ENCODE measurements around the gene ELMO2.
A peak's percentile ranks its signal among the peaks of the same experiment; 100 is the strongest.

Gene ELMO2, protein sequence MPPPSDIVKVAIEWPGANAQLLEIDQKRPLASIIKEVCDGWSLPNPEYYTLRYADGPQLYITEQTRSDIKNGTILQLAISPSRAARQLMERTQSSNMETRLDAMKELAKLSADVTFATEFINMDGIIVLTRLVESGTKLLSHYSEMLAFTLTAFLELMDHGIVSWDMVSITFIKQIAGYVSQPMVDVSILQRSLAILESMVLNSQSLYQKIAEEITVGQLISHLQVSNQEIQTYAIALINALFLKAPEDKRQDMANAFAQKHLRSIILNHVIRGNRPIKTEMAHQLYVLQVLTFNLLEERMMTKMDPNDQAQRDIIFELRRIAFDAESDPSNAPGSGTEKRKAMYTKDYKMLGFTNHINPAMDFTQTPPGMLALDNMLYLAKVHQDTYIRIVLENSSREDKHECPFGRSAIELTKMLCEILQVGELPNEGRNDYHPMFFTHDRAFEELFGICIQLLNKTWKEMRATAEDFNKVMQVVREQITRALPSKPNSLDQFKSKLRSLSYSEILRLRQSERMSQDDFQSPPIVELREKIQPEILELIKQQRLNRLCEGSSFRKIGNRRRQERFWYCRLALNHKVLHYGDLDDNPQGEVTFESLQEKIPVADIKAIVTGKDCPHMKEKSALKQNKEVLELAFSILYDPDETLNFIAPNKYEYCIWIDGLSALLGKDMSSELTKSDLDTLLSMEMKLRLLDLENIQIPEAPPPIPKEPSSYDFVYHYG

DNA sequence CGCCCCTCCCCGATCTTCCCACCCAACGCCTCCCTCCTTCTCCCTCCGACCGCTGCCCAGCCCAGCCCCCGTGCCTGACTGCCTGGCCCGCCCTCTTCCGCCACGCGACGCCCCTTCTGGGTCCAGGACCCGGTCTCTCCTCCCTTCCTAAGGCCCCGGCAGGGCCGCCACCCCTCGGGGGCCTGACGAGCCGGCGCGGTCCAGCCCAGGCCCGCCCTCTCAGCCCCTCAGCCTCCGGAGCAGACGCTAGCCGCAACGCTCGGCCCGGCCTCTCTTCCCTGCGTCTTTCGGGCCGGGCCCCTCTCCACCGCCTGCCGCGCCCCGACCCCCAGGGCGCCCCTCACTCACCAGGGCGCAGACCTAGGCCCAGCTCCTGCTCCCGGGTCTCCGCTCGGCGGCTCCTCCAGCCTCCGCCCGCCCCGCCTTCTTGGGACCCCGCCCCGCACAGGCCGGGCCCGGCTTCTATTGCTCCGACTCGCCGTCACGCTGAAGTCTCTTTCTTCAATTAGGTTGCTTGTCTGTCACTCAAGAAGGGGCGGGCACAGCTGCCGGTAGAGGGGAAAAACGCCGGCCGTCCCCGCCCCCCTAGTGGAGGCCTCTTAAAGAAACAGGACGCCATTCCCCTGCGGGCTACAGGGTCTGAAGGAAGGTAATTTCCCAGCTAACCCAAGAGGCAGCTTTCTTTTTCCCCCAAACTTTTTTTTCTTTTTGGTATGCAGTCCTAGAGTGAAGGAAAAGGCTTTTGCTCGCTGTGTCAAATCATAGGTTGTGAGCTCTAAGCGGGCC, at the start of gene ELMO2:
ELMO2 (minus strand) TSS at position 416 of the 786 bp plus-strand sequence. CDS start 12,133 bp downstream, outside the sequence.
- peak; percentile 97 for DNase-seq

DNA sequence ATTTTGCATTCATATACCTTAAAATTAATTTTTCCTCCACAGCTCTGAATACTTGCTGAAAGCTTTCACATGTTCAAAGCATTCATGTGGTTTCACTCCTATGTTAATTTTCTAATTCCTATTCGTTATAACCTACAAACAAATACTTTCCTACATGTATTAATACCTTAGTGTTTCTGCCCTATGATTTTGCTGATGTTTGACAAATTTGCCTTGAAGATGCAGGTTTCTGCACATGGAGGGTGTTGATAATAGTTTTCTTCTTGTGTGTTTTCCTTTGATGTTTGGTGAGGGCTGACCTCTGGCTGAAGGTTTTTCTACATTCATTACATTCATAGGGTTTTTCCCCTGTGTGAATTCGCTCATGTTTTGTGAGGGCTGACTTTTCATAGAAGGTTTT, 49.3 kb upstream of the ELMO2 start:
- DNase-seq, result no peak

DNA sequence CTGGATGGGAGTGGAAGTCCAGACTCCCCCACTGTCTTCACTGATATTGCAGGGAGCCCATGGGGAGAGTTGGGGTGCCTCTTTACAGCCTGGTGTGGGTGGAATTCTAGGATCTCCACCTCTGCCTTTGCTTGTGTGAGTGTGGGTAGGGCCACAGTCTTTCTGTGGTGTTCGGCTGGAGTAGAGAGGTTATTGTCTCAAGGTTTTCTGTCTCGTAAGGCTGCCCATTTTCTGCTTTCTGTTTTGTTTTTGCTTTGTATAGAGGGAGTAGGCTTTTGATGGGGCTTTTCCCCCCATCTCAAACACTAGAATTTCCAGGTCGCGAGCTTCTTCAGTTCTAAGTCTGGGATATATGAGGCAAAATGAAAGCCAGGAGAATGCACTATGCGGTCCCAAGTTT, 40.4 kb upstream of the ELMO2 start:
- no peak for DNase-seq

DNA sequence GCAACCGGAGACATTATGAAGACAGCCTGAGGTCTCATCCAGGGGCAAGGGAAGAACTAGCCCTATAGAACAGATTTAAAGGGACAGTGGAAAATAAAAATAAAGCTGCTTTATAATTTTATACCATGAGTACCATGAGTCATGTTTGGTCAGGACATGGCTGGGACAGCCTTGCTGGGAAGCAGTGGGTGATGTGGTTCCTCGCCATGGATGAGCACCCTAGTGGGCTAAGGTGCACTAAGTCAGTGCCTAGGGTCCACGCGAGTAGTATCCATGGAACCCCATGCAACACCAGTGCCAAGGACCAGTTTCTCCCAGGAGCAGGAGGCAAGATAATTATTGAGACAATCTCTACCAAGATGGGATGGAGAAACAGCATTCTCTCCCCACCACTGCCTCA, 33.4 kb upstream of the ELMO2 start:
- no peak for DNase-seq

DNA sequence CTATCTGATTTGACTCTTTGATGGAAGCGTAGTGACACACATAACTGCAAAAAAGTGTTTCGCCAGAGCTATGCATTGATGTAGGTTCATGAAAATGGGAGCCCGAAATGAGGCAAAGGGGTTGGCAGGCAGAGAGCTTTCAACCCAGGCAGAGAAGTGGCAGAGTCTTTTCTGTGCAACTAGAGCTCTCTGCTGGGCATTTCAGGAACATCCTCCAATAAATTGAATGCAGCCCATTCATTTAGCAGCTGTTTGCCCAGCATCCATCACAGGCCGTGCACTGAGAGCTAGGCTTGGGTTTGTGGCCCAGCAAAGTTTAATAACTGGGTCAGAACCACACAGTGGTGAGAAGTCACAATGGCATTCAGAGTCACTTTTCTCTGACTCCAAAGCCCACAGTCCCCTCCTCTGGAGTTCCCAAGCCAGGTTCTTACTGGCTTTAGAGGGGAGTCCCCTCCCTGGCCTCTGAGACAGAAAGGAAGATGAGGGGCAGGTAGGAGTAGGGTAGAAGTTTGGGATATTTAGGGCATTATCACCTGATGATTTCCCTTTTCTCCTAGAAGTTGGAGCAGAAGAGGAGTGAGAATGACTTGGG, 31.8 kb upstream of the ELMO2 start:
- DNase-seq, result no peak

DNA sequence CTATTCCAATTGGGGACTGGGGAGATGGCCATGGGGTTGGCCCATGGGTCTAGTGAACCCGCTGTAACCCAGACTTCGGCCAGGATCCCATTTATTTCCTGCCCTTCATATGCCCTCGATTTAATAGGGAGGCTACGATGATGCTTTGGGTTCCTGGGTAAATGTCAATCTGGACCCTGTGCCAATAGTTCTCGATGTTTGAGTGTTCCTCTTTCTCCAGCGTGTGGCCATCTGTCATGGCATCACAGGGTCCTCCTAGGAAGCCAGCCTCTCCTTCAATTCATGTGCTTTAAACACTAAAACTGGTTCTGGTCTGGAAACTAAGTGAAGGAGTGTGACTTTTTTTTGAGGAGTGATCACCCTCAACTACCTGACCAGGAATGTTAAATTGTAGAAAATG, 28.7 kb upstream of the ELMO2 start:
- no peak for DNase-seq

DNA sequence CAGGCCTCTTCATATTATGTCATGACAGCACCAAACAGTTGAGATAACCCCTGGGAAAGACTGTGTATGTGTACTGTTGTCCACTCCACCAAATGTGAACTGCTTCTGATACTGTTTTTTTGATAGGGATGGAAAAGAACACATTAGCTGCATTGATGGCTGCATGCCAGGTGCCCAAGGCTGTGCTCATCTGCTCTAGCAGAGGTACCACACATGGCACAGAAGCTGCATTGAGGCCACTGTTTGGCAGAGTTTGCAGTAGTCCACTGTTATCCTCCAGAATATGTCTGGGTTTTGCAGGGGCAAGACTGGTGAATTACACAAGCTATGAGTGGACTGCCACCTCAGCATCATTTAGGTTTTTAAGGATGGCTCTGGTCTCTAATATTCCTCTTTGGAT, 28.2 kb upstream of the ELMO2 start:
- no peak for DNase-seq

DNA sequence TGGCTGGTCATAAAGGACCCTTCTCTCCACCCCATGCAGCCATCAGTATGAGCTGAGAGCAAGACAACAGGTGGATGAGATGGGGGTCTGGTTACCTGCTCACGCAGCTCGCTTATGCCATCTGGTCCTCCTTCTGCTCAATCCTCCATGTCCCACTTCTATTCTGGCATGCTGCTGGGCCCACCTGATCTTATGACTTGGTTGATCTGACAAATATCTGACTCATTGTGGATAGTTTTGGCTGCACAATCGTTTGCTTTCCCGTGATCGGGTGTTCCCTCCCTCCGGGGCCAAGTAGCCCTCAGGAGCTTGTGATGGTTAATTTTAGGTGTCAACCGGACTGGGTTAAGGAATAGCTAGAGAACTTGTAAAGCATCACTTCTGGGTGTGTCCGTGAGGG, 26.6 kb upstream of the ELMO2 start:
- no peak for DNase-seq

DNA sequence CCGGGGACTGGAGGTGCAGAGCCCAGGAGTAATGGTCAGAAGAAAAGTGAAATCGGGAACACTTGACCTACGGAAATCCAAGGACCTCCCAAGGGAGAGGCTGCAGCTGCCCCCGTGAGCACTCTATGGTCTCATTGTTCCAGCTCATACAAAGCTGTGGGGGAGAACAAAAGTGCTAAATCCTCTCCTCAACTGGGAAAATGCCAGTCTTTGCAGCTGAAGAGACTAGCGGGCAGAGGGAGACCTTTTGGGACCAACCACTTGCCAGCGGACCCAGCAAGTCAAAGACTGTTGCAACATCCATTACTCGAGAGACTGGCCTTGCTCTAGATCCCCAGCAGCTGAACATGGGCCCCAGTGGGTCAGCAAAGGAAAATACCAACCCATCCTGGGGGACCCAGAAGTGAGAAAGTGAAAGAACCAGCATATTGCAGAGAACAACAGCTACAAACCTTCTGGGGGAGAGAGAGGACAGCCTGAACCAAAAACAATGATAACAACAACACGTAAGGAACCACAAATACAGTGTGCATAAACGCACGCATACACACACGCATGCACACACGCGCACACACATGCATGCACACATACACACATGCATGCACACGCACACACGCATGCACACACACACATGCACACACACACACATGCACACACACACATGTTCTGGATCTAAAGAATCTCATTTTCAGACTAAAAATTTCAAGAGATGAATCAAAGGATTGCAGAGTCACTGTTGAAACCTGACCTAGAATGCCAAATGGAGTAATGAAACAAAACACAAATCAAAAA, 24.7 kb upstream of the ELMO2 start:
- no peak for DNase-seq

DNA sequence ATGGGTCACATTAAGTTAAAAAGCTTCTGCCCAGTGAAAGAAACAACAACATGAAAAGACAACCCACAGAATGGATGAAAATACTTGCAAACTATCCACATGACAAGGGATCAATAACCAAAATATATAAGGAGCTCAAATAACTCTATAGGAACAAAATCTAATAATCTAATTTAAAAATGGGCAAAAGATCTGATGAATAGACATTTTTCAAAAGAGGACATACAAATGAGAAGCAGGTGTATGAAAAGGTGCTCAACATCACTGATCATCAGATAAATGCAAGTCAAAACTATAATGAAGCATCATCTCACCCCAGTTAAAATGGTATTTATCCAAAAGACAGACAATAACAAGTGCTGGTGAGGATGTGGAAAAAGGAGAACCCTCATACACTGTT, 21.0 kb upstream of the ELMO2 start:
- DNase-seq, result no peak

DNA sequence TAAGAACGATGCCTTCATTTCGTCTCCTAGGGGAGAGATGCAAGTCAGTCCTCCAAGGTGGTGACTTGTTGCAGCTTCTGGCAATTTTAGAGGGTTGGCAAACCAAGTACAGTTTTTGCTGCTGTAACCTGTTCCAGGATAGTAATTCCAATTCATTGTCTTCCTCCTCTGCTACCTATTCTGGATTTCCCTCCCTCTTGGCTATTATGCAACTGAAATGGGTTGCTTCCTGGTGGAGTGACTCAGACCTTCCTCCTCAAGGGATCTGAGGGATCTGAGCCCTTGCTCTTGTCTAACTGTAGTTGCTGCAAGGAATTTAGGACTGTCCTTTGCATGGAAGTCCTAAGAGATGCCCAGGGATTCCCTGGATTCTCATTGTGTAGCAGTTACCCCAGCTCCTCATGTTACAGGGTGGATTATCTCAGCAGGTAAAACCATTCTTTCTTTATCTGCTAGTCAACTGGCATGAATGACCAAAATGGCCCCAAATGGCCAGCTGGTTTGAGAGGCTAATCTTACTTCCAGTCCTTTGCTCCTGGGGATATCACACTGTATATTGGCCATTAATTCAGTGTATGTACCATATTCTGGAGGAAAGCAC, 17.6 kb upstream of the ELMO2 start:
- no peak for DNase-seq

DNA sequence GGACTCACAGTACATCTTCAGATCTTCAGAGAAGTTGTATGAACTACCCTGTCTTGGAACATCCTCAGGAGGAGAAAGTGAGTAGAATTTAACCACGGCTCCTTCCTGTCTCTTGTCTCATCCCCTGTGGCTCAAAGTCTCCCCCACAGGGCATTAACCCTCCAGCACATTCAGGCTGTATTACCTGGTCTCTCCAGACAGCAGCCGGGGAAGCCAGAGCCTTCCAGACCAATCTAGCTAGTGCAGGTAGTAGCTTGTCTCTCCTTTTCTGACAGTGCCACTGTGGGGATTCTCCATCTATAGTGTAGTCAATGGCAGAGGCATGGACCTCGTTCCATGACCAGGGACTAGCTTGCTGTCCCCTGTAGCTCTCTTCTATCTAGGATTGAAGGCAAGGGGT, 16.9 kb upstream of the ELMO2 start:
- no peak for DNase-seq

DNA sequence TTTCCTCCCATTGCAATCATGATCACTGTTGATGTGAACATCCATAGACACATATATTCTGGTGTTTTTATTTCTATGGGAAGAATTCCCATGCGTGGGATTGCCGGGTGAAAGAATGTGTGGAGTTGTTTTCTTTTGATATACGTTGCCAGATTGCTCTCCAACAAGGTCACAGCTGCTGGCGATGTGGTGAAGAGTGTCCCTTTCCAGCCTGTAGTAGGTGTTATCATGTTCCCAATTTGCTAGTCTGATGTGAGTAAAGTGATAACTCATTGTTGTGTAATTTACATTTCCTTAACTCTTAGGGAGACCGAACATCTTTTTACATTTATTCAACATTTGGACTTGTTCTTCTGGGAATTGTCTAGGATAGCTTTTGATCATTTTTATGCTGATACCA, 14.5 kb upstream of the ELMO2 start:
- DNase-seq, result no peak

DNA sequence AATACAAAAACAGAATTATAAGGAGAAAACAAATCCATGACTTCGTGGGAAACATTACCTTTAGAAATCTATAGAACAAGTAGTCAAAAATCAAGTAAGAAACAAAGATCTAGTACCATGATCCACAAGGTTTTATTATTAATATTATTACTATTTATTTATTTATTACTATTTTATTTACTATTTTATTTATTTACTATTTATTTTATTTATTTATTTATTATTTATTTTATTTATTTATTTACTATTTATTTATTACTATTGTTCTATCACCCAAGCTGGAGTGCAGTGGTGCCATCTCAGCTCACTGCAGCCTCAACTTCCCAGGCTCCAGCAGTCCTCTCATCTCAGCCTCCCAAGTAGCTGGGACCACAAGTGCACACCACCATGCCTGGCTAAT, 13.5 kb upstream of the ELMO2 start:
- DNase-seq, result no peak

DNA sequence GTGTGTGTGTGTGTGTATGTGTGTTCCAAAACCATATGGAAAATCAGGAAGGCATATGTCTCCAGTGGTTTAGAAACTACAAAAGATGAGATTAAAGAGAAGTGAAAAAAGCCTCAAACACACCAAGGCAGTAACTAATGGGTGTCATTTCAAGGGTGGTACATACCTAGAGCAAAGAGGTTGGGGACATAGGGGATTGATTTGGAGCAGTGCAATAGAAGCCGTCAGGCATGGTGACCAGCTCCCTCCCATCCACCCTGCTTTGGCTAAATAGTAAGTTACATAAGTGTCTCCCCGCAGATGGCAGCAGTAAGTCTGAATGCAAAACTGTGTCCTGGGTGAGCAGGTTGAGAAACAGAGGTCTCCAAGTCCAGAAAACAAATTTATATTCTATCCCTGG, 10.4 kb upstream of the ELMO2 start:
- DNase-seq, result no peak

DNA sequence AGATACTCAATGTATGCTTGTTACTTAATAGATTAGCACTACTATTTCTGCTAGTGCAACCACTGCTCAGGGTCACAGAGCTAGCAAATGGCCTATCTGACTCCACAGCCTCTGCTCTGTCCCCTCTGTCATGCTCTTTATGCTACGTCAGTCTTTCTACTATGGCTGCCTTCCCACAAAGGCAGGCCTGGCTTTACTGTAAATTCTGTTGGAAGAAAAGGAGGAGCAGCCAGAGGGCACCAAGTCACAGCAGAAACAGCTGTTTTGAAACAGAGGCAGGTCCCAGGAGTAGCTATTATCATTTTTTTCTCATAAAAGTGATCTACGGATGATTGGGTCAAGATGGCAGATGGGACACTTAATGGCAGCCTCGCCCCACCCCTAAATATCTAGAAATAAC, 10.0 kb upstream of the ELMO2 start:
- no peak for DNase-seq

DNA sequence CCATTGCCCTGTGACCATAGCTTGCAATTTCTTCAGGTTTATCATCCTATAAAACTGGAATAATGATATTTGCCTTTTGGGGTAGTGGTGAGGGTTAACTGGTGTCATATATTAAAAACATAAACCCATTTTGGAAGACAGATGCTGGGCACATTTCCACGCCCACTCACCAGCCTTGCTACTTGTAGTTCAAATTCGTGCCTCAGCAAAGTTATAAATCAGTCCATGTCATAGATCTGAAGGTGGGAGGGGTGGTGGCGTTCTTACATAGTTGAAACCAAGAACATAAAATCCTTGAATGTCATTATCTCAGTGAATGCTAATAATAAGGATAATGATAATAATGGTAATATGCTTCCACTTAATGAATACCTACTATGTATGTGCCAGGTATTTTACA, 9.4 kb upstream of the ELMO2 start:
- DNase-seq, result no peak

DNA sequence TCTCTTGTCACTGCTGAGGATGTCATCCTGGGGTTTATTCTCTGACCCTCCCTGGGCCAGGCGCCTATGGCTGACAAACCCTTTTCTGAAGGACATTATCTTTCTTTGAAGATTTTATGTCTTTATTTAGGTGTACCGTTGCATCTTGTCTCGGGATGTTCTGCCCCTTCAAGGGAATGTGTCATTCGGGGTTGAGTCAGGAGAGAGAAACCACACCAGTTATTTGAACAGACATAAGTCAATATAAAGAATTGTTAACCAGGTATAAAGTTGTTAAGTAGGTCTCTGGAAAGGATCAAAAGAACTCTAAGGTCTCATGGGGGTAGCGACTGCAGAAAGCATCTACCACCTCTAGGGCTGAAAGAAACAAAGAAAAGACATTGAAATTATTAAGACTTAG, 8.2 kb upstream of the ELMO2 start:
- DNase-seq, result no peak

DNA sequence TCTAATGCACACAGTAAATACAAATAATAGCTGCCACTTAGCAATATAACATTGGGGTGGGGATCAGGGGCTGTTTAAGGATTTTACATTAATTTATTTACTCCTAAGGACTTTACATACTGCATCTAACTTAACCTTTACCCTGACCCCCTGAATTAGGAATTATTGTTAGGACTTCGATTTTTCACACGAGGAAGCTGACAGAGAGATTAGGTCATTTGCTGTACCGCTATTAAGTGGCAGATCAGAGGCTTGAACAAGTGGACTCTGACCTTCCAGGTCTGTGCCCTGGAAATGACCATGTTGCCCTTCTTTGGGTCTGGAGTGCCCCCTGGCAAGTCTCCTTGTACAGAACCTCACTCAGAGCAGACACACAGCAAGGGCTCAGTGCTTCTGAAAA, 5.2 kb upstream of the ELMO2 start:
- no peak for DNase-seq

DNA sequence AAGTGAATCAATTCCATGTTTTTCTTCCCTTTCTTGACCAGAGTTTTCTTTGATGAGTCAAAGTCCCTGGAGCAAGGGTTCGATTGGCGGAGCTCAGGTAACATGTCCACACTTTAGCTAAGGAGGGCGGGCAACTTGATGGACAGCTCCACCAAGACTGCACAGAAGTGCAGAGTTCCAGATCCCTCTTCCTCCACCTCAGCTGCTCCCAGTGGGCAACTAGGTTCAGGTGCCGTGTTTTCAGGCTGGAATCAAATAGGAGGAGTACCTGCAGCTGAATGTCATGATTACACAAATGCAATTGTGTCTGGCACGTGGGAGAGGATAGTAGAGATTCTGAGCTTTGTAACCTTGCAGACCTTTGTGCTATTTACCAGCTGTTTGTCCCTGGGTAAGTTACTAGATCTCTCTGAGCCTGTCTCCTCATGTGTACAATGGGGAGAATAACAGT, 1.9 kb upstream of the ELMO2 start:
- DNase-seq, result no peak

DNA sequence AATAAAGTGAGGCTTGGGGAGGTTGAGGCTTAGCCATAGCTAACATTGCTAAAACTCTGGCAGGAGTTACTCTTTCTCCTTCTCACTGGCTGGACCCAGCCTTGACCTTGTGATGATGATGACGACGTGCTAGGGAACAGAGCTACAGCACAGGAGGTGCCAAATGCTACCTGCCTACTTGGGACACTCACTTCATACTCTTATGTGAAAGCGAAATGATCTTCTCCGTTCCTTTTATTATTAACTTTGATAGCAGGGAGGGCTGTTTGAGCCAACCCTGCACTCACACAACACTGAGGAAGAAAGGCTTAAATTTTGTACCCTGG, 1.2 kb upstream of the ELMO2 start:
- no peak for DNase-seq

DNA sequence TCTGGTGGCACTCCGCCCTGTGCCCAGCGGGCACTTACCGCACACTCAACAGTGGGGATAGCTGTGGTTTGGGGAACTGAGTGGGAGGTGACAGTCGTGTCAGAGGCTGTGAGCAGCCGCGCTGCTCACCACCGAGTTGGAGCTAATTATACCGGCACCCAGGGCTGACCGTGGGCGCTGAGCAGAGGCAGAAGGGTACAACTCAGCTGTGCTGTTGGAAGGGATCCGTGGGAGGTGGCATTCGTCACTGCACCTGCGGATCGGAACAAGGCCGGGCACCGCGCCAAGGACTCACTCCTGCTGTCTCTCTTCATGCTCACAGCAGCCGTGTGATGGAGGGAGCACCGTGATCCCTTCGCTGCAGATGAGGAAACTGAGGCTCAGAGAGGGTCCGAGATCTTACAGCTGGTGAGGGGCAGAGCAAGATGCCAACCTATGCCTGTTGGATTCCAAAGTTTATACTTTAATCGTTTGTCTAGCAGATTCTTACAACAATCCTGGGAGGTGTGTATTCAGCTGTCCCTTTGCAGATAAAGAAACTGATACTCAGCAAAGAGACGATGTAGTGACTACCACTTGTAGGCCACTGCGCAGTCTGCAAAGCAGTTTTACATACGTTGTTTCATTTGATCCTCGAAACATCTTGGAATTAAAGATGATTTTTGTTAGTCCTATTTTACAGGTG, 713 bp upstream of the ELMO2 start:
- peak; percentile 93 for DNase-seq
